ENCODE data around the gene MRPL11. TPM values are rescaled to one million over a fixed set of nuclear protein-coding genes. Genes with fewer than 3 reads are reported as not detected.

MRPL11 gene
- polyA plus RNA-seq, 1 donor (not counting 4 experiments of a cell fraction or from before 2014, with no cell fraction given) = 51.7 TPM

DNA sequence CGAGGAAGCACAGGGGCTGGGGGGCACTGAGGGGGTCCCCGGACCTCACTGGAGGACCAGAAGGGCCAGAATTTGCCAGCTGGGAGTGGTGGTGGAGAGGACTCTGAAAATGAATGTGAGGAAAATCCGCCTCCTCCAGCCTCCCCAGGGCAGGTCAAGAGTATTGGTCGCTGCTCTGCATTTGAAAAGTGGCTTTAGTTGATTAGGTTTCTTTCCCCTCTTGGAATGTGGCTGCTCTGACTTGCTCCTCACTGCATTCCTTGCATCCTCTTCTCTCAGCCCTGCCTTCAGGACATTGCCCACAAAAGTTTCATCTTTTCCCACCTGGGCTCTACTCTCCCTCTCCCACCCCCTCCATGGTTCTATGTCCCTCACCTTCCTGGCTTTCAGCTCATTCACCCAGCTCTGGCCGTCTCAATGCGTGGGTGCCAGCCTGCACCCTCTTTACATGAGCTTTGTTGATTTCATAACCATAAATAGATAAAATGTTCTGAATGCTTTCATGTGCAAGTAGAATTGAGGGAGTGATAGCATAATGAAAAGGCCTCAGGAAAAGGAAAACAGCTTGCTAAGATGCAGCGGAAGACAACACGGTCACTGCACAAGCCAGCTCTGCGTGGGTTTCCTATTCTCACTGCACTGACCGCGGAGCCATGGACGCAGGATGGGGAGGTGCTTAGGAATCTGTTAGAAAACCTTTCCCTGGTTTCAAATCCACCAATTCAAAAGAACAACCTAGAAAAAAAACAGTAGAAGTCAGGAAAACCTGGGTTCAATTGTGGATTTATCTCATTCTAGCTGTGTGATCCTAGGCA lies 24.3 kb downstream of the MRPL11 start:
- H3K27me3 ChIP-seq (ENCODE audit: control insufficient read depth, extremely low read depth, insufficient read depth, low read length) = peaks cover 53% of the 10 kb centered on the region

DNA sequence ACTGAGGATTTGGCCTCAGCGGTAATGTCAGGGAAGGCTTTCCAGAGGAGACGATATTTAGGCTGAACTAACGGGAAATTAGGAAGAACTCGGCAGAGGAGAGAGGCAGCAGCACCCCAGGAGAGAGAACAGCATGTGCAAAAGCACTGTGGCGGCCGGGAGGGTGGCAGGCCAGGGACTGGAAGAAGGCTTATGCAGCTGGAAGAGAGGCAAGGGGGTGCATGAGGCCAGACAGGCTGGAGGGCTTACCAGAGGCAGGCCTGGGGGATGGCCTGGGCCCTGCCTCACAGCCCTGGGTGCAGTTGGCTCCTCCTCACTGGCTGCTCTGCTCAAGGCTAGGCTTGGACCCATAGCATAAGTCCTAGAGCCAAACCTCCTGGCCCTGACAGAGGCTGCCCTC lies 25.5 kb downstream of the MRPL11 start:
- no peaks in the 10 kb centered on the region for H3K9me3 ChIP-seq (ENCODE audit: control insufficient read depth, low read depth, low read length)
- H3K27ac ChIP-seq (ENCODE audit: control insufficient read depth, insufficient read depth, low read length) = no peak overlapping the region
- H3K27me3 ChIP-seq (ENCODE audit: control insufficient read depth, extremely low read depth, insufficient read depth, low read length) = peaks cover 48% of the 10 kb centered on the region
- no peak overlapping the region for H3K4me2 ChIP-seq (ENCODE audit: control insufficient read depth, extremely low read depth, insufficient read depth, low read depth, low read length)
- FAIRE-seq (no peak), DNase-seq (ENCODE audit: low read depth, low spot score) (no peak)
- no peaks in the 10 kb centered on the region for H4K20me1 ChIP-seq (ENCODE audit: control insufficient read depth, extremely low read depth, insufficient read depth, low read length)
- dilution Hi-C loops (cut with MboI; ENCODE audit: extremely low pct_ligation_motif_present, low sequenced_read_pairs) = no loop called here
- H3K9me1 ChIP-seq (ENCODE audit: control insufficient read depth, extremely low read depth, insufficient read depth, low read length) = no peaks in the 10 kb centered on the region
- no peaks in the 10 kb centered on the region for H3K79me2 ChIP-seq (ENCODE audit: control insufficient read depth, insufficient read depth, low read length)
- peaks cover 5% of the 10 kb centered on the region for H3K4me1 ChIP-seq (ENCODE audit: control insufficient read depth, extremely low read depth, insufficient read depth, low read length)
- H3K4me3 ChIP-seq (ENCODE audit: control insufficient read depth in 2 of 3, extremely low read depth in 1 of 3, insufficient read depth in 2 of 3, low read depth in 1 of 3, low read length in 3 of 3) = no peak overlapping the region
- no peak overlapping the region for H2AFZ ChIP-seq (ENCODE audit: control insufficient read depth, low read length)
- no peak for TF ChIP-seq EZH2 (IDR thresholded peaks at IDR 0.05; ENCODE audit: low read length)
- TF ChIP-seq, protein P1, sequence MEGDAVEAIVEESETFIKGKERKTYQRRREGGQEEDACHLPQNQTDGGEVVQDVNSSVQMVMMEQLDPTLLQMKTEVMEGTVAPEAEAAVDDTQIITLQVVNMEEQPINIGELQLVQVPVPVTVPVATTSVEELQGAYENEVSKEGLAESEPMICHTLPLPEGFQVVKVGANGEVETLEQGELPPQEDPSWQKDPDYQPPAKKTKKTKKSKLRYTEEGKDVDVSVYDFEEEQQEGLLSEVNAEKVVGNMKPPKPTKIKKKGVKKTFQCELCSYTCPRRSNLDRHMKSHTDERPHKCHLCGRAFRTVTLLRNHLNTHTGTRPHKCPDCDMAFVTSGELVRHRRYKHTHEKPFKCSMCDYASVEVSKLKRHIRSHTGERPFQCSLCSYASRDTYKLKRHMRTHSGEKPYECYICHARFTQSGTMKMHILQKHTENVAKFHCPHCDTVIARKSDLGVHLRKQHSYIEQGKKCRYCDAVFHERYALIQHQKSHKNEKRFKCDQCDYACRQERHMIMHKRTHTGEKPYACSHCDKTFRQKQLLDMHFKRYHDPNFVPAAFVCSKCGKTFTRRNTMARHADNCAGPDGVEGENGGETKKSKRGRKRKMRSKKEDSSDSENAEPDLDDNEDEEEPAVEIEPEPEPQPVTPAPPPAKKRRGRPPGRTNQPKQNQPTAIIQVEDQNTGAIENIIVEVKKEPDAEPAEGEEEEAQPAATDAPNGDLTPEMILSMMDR (optimal IDR thresholded peaks at IDR 0.05 in 1 of 3, IDR thresholded peaks at IDR 0.05 in 1 of 3, conservative IDR thresholded peaks at IDR 0.05 in 1 of 3; ENCODE audit: extremely low read depth in 1 of 3, insufficient read depth in 2 of 3, low read length in 3 of 3) = no peak
- no peaks in the 10 kb centered on the region for H3K36me3 ChIP-seq (ENCODE audit: control insufficient read depth in 2 of 2, extremely low read depth in 1 of 2, insufficient read depth in 2 of 2, low read length in 2 of 2)
- H3K9ac ChIP-seq (ENCODE audit: control insufficient read depth, extremely low read depth, insufficient read depth, low read length) = no peak overlapping the region

More for the DNA sequence above, 24.3 kb downstream of the MRPL11 start:
- Histone ChIP-seq H3K9me3 (ENCODE audit: control insufficient read depth, low read depth, low read length) (no peaks in the 10 kb centered on the region), H3K79me2 (ENCODE audit: control insufficient read depth, insufficient read depth, low read length) (no peaks in the 10 kb centered on the region), H4K20me1 (ENCODE audit: control insufficient read depth, extremely low read depth, insufficient read depth, low read length) (peaks cover 5% of the 10 kb centered on the region), H3K36me3 (ENCODE audit: control insufficient read depth in 2 of 2, extremely low read depth in 1 of 2, insufficient read depth in 2 of 2, low read length in 2 of 2) (no peaks in the 10 kb centered on the region), H3K9ac (ENCODE audit: control insufficient read depth, extremely low read depth, insufficient read depth, low read length) (no peak overlapping the region), H3K4me3 (ENCODE audit: control insufficient read depth in 2 of 3, extremely low read depth in 1 of 3, insufficient read depth in 2 of 3, low read depth in 1 of 3, low read length in 3 of 3) (no peak overlapping the region), H2AFZ (ENCODE audit: control insufficient read depth, low read length) (no peak overlapping the region), H3K4me2 (ENCODE audit: control insufficient read depth, extremely low read depth, insufficient read depth, low read depth, low read length) (no peak overlapping the region), H3K27ac (ENCODE audit: control insufficient read depth, insufficient read depth, low read length) (no peak overlapping the region), H3K4me1 (ENCODE audit: control insufficient read depth, extremely low read depth, insufficient read depth, low read length) (peaks cover 5% of the 10 kb centered on the region), H3K9me1 (ENCODE audit: control insufficient read depth, extremely low read depth, insufficient read depth, low read length) (no peaks in the 10 kb centered on the region)
- FAIRE-seq (no peak), DNase-seq (ENCODE audit: low read depth, low spot score) (no peak)
- dilution Hi-C loops (cut with MboI; ENCODE audit: extremely low pct_ligation_motif_present, low sequenced_read_pairs) = no loop called here
- TF ChIP-seq EZH2 (IDR thresholded peaks at IDR 0.05; ENCODE audit: low read length) = no peak
- TF ChIP-seq, protein P1 (optimal IDR thresholded peaks at IDR 0.05 in 1 of 3, IDR thresholded peaks at IDR 0.05 in 1 of 3, conservative IDR thresholded peaks at IDR 0.05 in 1 of 3; ENCODE audit: extremely low read depth in 1 of 3, insufficient read depth in 2 of 3, low read length in 3 of 3) = no peak
